Measurements from ENCODE around the gene TYRP1.
"Not testable (repeated sequence)": the region's sequence is repeated elsewhere in the genome, so short reads cannot be mapped to it uniquely, and the experiment has no call there.

TYRP1 gene

GRCh38 chr9:12670006-12670405 lies 23.2 kb upstream of the TYRP1 start:
- Histone ChIP-seq H3K23ac (ENCODE audit: low read depth, low read length, poor library complexity) (no peak overlapping the region), H2BK15ac (ENCODE audit: low read length) (no peak overlapping the region), H3K36me3 (replicated peaks in 1 of 2; ENCODE audit: control insufficient read depth in 2 of 2, insufficient read depth in 2 of 2, low read length in 2 of 2) (no peaks in the 10 kb centered on the region), H3K4me2 (ENCODE audit: insufficient read depth, low read length, poor library complexity, severe bottlenecking) (no peak overlapping the region), H3K27ac (replicated peaks; ENCODE audit: low read length) (no peak overlapping the region), H3K4me1 (ENCODE audit: control insufficient read depth in 2 of 2, insufficient read depth in 1 of 2, low read depth in 1 of 2, low read length in 2 of 2) (no peaks in the 10 kb centered on the region), H3K9me3 (replicated peaks in 1 of 2; ENCODE audit: control insufficient read depth in 2 of 2, insufficient read depth in 1 of 2, low read depth in 1 of 2, low read length in 2 of 2) (no peaks in the 10 kb centered on the region), H3K14ac (ENCODE audit: low read length) (no peak overlapping the region), H3K4me3 (ENCODE audit: low read length in 2 of 2) (no peak overlapping the region), H4K8ac (ENCODE audit: low read depth, low read length) (no peak overlapping the region), H3K4ac (ENCODE audit: low read length) (no peak overlapping the region), H2BK5ac (ENCODE audit: low read length) (no peak overlapping the region), H3K27me3 (ENCODE audit: control insufficient read depth in 3 of 3, insufficient read depth in 3 of 3, low read depth in 1 of 3, low read length in 3 of 3) (no peaks in the 10 kb centered on the region), H3K9ac (ENCODE audit: low read depth, low read length, poor library complexity) (no peak overlapping the region), H2AK5ac (ENCODE audit: low read depth, low read length) (no peak overlapping the region), H2BK120ac (ENCODE audit: low read depth, low read length) (no peak overlapping the region), H2BK12ac (ENCODE audit: low read length) (no peak overlapping the region), H3K18ac (ENCODE audit: low read length) (no peak overlapping the region), H4K91ac (ENCODE audit: low read depth, low read length, poor library complexity) (no peak overlapping the region), H3K79me1 (ENCODE audit: low read depth, low read length) (no peaks in the 10 kb centered on the region), H2AFZ (ENCODE audit: low read length) (no peak overlapping the region)
- DNase-seq (ENCODE audit: low spot score), result no peak
- no CpG with 5 or more reads among the region's 2 CpGs for WGBS, 2 donors (ENCODE audit: extremely low coverage in 2 of 2, insufficient read length in 2 of 2, insufficient replicate concordance in 1 of 2)

- Histone ChIP-seq H2BK120ac (ENCODE audit: low read depth, low read length) (no peak overlapping the region), H4K8ac (ENCODE audit: low read depth, low read length) (no peak overlapping the region), H3K23ac (ENCODE audit: low read depth, low read length, poor library complexity) (no peak overlapping the region), H2BK12ac (ENCODE audit: low read length) (no peak overlapping the region), H3K18ac (ENCODE audit: low read length) (no peak overlapping the region), H3K27me3 (ENCODE audit: control insufficient read depth in 3 of 3, insufficient read depth in 3 of 3, low read depth in 1 of 3, low read length in 3 of 3) (no peaks in the 10 kb centered on the region), H3K4ac (ENCODE audit: low read length) (no peak overlapping the region), H3K4me1 (ENCODE audit: control insufficient read depth in 2 of 2, insufficient read depth in 1 of 2, low read depth in 1 of 2, low read length in 2 of 2) (no peaks in the 10 kb centered on the region), H3K27ac (replicated peaks; ENCODE audit: low read length) (no peak overlapping the region), H2AK5ac (ENCODE audit: low read depth, low read length) (no peak overlapping the region), H2BK15ac (ENCODE audit: low read length) (no peak overlapping the region), H3K36me3 (replicated peaks in 1 of 2; ENCODE audit: control insufficient read depth in 2 of 2, insufficient read depth in 2 of 2, low read length in 2 of 2) (no peaks in the 10 kb centered on the region), H4K91ac (ENCODE audit: low read depth, low read length, poor library complexity) (no peak overlapping the region), H3K9ac (ENCODE audit: low read depth, low read length, poor library complexity) (no peak overlapping the region), H3K14ac (ENCODE audit: low read length) (no peak overlapping the region), H2AFZ (ENCODE audit: low read length) (no peak overlapping the region), H3K9me3 (replicated peaks in 1 of 2; ENCODE audit: control insufficient read depth in 2 of 2, insufficient read depth in 1 of 2, low read depth in 1 of 2, low read length in 2 of 2) (no peaks in the 10 kb centered on the region), H2BK5ac (ENCODE audit: low read length) (no peak overlapping the region), H3K4me2 (ENCODE audit: insufficient read depth, low read length, poor library complexity, severe bottlenecking) (no peak overlapping the region), H3K79me1 (ENCODE audit: low read depth, low read length) (no peaks in the 10 kb centered on the region), H3K4me3 (ENCODE audit: low read length in 2 of 2) (no peak overlapping the region)
- no CpG with 5 or more reads among the region's 5 CpGs for WGBS, 2 donors (ENCODE audit: extremely low coverage in 2 of 2, insufficient read length in 2 of 2, insufficient replicate concordance in 1 of 2)
- DNase-seq (ENCODE audit: low spot score), result no peak
Measured at GRCh38 chr9:12674961-12675360, 18.2 kb upstream of the TYRP1 start.

- not testable (repeated sequence) for DNase-seq (ENCODE audit: low spot score); H2BK5ac ChIP-seq (ENCODE audit: low read length); H3K27me3 ChIP-seq (ENCODE audit: control insufficient read depth in 3 of 3, insufficient read depth in 3 of 3, low read depth in 1 of 3, low read length in 3 of 3); H3K23ac ChIP-seq (ENCODE audit: low read depth, low read length, poor library complexity); H2BK12ac ChIP-seq (ENCODE audit: low read length); H3K4me3 ChIP-seq (ENCODE audit: low read length in 2 of 2); H4K8ac ChIP-seq (ENCODE audit: low read depth, low read length); H3K14ac ChIP-seq (ENCODE audit: low read length); H2AFZ ChIP-seq (ENCODE audit: low read length); H3K4me2 ChIP-seq (ENCODE audit: insufficient read depth, low read length, poor library complexity, severe bottlenecking); H3K9ac ChIP-seq (ENCODE audit: low read depth, low read length, poor library complexity); H2BK15ac ChIP-seq (ENCODE audit: low read length); H3K18ac ChIP-seq (ENCODE audit: low read length); H3K4me1 ChIP-seq (ENCODE audit: control insufficient read depth in 2 of 2, insufficient read depth in 1 of 2, low read depth in 1 of 2, low read length in 2 of 2); H2AK5ac ChIP-seq (ENCODE audit: low read depth, low read length); H3K36me3 ChIP-seq (replicated peaks in 1 of 2; ENCODE audit: control insufficient read depth in 2 of 2, insufficient read depth in 2 of 2, low read length in 2 of 2); H4K91ac ChIP-seq (ENCODE audit: low read depth, low read length, poor library complexity); H3K9me3 ChIP-seq (replicated peaks in 1 of 2; ENCODE audit: control insufficient read depth in 2 of 2, insufficient read depth in 1 of 2, low read depth in 1 of 2, low read length in 2 of 2); H2BK120ac ChIP-seq (ENCODE audit: low read depth, low read length); H3K79me1 ChIP-seq (ENCODE audit: low read depth, low read length); H3K4ac ChIP-seq (ENCODE audit: low read length); H3K27ac ChIP-seq (replicated peaks; ENCODE audit: low read length)
- WGBS, 2 donors (ENCODE audit: extremely low coverage in 2 of 2, insufficient read length in 2 of 2, insufficient replicate concordance in 1 of 2), result no CpG with 5 or more reads among the region's 11 CpGs
Measured at GRCh38 chr9:12677462-12678126, 15.6 kb upstream of the TYRP1 start.

- H3K4me1 ChIP-seq (ENCODE audit: control insufficient read depth in 2 of 2, insufficient read depth in 1 of 2, low read depth in 1 of 2, low read length in 2 of 2), result no peaks in the 10 kb centered on the region
- no CpG with 5 or more reads among the region's 2 CpGs for WGBS, 2 donors (ENCODE audit: extremely low coverage in 2 of 2, insufficient read length in 2 of 2, insufficient replicate concordance in 1 of 2)
- no peak overlapping the region for H3K23ac ChIP-seq (ENCODE audit: low read depth, low read length, poor library complexity)
- H3K4me2 ChIP-seq (ENCODE audit: insufficient read depth, low read length, poor library complexity, severe bottlenecking), result no peak overlapping the region
- H2BK120ac ChIP-seq (ENCODE audit: low read depth, low read length), result no peak overlapping the region
- H2BK15ac ChIP-seq (ENCODE audit: low read length), result no peak overlapping the region
- DNase-seq (ENCODE audit: low spot score), result no peak
- H4K91ac ChIP-seq (ENCODE audit: low read depth, low read length, poor library complexity), result no peak overlapping the region
- no peak overlapping the region for H3K4me3 ChIP-seq (ENCODE audit: low read length in 2 of 2)
- H2BK5ac ChIP-seq (ENCODE audit: low read length), result no peak overlapping the region
- H3K9me3 ChIP-seq (replicated peaks in 1 of 2; ENCODE audit: control insufficient read depth in 2 of 2, insufficient read depth in 1 of 2, low read depth in 1 of 2, low read length in 2 of 2), result no peaks in the 10 kb centered on the region
- H4K8ac ChIP-seq (ENCODE audit: low read depth, low read length), result no peak overlapping the region
- H3K4ac ChIP-seq (ENCODE audit: low read length), result no peak overlapping the region
- H2BK12ac ChIP-seq (ENCODE audit: low read length), result no peak overlapping the region
- H3K9ac ChIP-seq (ENCODE audit: low read depth, low read length, poor library complexity), result no peak overlapping the region
- no peaks in the 10 kb centered on the region for H3K27me3 ChIP-seq (ENCODE audit: control insufficient read depth in 3 of 3, insufficient read depth in 3 of 3, low read depth in 1 of 3, low read length in 3 of 3)
- H3K36me3 ChIP-seq (replicated peaks in 1 of 2; ENCODE audit: control insufficient read depth in 2 of 2, insufficient read depth in 2 of 2, low read length in 2 of 2), result no peaks in the 10 kb centered on the region
- no peak overlapping the region for H3K18ac ChIP-seq (ENCODE audit: low read length)
- H3K14ac ChIP-seq (ENCODE audit: low read length), result no peak overlapping the region
- no peak overlapping the region for H2AK5ac ChIP-seq (ENCODE audit: low read depth, low read length)
- no peak overlapping the region for H3K27ac ChIP-seq (replicated peaks; ENCODE audit: low read length)
- H2AFZ ChIP-seq (ENCODE audit: low read length), result peak overlapping the region; percentile 66
- H3K79me1 ChIP-seq (ENCODE audit: low read depth, low read length), result no peaks in the 10 kb centered on the region
Measured at GRCh38 chr9:12680341-12680740, 12.8 kb upstream of the TYRP1 start.
